HG03196 (cell line): Measurements from ENCODE around the gene VILL.

ENCODE experiments used
- ATAC-seq: cut with Tn5 transposase; IDR thresholded peaks from one replicate; pipeline ENCODE4 v1.9.1; 2021; ENCODE audit not compliant: unreplicated experiment

VILL gene

DNA sequence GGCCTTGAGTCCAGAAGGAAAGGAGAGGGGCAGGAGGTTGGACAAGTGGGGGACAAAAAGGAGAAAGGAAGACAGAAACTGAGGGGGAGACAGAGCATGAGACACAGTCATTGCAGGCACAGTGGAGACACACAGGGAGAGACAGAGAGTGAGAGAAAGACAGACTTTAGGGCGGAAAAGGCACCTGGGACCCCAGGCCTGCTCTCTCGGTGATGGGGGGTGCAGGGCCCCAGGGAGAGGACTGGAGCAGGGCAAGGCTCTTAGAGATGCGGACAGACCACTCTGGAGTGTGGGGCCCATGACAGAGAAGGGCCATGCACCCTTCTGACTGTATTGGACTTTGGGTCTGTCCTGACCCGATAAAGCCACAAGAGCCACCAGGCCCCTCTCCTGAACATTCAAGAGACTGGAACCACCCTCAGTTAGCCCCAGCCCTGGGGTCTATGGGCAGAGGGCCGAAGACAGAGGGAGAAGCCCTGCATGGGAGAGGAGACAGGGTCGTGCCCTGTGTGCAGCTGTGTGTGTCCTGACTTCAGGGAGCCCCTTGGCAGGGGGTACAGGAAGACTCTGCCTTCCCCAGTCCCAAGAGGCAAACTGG lies 26.4 kb downstream of the VILL start:
- no peak for ATAC-seq

DNA sequence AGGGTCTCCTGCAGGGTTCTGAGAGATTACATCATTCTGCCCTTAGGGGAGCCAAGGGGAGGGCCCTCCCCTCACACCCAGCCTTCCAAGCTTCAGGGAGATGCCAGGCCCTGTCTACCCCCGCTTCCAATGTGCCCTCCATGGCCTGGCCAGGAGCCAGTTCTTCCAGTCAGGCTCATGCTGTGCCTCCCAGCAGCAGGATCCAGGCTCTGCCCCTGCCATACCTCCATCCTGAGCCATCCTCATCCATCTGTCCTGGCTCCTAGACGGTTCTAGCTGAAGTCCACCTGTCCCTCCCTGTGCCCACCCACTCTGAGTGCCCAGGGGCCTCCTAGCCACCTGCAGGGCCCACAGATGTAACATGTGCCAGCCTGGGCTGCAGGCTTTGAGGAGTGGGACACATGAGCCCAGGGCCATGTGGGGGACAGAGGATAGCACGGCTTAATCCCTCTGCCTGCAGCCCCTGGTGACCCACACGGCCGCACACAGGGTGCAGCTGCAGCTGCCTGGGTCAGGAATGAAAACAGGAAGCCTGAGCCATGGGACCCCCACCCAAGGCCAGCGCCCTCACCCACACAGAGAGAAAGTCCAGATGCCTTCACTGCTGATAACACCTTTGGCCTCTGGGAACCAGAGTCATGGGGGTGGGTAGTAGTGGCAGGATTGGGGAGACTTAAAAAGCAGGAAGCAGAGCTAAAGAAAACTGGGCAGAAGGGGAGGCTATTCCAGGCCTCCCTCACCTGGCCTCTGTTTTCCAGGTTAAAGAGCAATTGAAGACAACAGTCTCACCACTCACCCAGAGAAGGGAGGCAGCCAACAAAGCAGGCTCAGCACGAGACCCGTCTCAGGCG lies 27.1 kb downstream of the VILL start:
- ATAC-seq, result no peak

DNA sequence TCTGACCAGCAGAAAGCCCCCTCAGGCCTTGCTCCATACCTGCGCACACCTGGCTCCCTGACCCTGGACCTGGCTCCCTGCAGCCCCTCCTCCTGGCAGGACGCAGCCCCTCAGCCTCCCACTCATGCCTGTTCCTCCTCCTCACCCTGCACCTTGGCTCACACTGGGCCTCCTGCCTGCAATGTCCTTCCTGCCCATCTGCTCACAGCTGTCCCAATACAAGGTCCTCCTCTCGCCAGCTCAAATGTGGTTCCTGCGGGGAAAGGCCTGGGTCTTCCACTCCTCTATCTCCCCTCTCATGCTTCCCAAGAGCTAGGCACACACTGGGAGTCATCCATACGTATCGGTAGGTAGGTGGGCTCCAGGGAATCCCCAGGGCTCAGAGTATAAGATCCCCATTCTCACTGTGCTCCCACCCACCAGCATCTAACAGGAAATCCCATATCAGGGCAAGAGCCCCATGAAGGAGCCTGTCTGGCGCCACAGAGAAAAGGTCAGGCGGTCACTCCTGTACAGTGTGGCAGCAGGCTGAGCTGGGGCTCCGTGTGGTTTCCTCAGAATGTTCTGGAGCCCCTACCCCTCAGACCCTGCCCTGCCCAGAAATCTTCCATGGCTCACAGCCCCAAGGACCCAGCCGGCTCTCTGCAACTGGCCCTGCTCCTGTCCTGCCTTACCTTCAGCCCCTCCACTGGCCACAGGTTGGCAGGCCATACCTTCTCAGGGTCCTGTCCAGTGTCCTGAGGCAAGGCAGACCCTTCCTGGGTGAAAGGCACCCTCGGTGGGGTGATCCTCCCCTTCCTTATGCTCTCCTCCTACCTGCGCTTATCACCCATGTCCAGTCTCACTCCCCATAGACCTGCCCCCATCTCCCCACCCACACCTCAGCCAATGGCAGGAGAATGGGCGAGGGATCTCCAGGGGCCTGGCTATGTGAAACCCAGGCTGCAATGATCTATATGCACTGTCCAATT lies 28.0 kb downstream of the VILL start:
- ATAC-seq, result no peak

DNA sequence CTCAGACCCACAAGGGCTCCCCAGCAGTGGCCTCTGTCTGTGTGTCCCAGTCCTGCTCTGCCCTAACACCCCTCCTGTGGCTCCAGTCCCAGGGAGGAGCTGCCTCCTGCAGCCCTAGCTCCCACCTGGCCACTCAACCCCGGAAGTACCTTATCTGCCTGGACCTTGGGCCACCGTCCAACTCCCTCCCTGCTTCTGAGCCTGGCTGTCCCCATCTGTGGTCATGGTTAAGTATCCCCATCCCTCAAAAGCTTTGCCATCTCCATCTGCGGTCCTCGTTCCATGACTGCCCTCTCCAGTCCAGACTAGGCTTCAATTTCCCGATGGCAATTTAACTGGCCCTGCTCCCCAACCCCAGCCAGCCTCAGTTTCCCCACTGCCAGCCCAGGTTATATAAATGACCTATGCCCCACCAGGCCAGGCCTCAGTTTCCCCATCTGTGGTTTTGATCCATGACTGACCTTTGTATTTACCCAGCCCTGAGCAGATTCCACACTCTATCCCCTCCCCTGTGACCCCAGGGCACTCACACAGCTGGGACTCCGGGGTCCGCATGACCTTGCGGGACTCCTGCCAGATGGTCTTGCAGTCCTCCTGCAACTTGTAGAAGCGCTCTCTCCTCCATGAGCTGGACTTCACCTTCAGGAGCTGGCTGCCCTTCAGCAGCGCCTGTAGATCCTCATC lies 29.2 kb downstream of the VILL start:
- no peak for ATAC-seq

DNA sequence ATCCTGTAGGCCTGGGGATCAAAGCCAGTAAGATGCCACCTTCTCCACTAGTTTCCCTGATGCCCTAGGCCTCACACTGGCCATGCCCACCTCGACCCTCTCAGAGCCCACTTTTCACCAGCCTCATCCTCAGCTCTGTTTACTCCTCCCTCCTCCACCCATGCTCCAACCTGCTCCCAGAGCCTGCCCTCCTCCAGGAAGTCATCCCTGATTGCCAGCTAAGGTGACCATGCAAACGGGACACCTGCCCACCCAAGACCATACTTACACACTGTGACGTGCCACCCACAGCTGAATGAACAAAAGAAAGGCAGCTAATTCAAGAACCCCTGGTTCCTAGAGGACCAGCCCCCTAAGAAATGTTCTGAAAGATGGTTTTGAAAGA lies 29.7 kb downstream of the VILL start:
- no peak for ATAC-seq

DNA sequence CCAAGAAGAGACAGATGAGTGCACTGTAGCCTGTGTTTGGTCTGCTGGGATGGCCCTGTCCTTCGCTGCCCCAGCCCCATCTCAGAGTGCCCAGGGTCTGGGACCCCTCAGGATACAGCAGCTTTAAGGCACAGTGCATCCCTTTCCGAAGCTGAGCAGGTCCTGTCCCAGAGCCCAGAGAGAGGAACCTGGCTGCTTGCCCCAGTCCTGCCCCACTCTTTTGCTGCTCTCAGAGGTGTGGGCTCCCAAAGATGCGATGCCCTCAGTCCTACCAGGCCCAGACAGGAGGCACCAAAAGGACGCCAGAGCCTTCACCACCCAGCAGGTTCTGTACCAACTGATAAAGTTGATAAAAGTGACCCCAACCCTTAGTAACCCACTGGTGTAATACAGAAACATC lies 30.6 kb downstream of the VILL start:
- ATAC-seq, result no peak

DNA sequence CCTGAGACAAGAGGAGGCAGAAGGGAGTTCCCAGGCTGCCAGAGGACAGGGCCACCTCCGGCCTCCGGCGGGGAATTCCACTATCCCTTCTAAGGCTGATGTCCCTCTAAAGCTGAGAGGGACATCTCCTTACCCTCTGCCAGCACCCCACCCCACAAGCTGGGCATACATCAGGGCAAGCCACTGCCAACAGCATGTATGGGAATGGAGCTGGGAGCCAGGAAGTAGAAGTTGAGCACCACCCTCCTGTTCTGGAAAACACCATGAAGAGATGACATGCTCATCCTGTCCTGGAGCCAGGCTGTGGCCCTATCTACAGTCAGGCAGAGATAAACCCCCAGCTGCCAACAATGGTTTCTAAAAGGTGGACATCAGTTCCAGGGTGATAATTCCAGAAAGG lies 31.7 kb downstream of the VILL start:
- no peak for ATAC-seq

DNA sequence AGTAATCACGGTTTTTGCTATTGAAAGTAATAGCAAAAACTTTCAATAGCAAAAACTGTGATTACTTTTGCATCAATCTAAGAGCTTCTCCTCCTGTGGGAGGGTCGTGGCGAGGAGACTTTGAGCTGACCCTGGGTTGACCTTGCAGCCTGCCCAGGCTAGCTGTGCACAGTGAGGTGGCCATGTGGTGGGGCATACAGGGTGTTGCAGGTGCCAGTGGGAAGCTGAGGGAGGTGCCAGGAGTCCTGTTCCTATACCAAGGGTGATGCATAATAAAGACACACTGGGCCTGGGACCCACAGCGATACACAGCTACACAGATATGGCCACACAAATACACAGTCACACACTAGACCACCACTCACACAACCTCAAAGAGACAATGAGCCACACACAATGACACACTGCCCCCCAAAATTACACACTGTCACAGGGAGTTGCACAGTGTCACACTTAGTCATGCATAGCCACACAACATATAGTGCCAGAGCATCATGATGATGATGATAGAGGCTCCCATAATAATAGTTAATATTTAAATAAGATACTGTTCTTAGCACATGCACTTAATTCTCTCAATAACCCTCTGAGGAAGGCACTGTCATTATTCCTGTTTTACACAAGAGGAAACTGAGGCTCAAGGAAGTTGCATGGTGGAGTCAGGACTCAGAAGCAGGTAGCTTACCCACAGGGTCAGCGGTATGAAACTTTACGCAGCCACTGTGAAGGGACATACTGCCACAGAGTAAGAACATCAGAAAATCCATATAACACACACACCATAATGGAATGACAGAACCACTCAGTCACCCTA lies 32.5 kb downstream of the VILL start:
- ATAC-seq, result no peak

DNA sequence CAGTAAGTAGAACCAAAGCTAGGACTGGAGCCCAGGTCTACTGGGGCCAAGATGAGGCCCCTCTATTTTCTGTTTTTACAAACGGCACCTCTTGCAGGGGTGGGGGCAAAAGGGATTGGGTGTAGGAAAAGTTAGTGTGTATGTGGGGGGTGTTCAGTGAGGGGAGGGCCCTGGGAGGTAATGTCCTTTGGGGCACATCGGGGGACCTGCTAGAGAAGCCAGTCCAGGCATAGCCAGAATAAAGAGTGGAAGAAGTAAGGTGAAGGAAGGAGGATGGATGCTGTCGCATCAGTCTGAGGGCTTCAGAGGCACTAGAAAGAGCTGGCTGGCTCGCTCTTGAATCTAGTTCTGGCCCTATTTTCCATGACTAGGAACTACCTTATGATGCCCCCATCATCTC lies 36.3 kb downstream of the VILL start:
- ATAC-seq, result no peak

DNA sequence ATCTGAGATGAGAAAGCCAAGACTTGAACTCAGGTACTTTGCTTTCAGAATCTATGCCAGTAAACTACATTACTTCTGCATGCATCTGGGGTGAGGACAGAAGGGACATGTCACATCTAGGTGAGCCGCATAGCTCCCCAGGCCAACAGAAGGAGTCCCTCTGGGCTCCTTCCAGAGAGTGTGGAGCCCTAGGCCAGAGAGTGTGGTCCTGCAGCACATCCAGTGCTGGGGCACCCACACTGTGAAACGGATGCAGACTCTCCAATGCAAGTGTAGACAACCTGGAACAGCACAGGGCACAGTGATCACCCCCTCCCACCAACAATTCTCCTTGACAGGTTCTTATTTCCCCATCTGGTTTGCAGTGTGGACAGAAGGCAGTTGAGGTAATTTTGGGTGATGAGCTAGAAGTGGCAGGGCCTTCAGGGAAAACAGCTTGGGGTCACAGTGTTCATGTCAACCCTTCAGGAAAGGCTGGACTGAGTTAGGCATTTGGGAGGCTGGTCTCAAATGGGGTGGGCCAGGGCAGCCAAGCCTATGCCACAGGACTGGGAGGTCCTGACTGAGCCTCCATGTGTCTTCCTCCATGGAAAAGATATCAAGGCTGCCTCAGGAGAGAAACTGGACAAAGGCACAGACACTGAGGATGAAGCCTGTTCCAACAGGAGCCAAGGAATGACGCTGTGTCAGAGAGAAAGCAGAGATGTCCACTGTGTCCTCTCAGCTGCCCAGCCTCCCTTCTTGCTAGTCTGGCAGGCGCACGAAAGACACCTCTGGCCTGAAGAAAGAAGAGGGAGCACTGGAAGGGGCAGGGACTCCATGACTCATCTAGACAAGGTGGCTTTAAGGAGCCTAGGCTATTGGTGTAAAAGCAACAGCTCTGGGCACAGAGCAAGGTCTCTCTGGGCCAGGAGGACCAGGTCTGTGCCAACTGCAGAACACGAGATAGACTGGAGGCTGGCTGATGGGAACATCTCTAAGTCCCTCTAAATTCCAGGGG lies 37.2 kb downstream of the VILL start:
- no peak for ATAC-seq

DNA sequence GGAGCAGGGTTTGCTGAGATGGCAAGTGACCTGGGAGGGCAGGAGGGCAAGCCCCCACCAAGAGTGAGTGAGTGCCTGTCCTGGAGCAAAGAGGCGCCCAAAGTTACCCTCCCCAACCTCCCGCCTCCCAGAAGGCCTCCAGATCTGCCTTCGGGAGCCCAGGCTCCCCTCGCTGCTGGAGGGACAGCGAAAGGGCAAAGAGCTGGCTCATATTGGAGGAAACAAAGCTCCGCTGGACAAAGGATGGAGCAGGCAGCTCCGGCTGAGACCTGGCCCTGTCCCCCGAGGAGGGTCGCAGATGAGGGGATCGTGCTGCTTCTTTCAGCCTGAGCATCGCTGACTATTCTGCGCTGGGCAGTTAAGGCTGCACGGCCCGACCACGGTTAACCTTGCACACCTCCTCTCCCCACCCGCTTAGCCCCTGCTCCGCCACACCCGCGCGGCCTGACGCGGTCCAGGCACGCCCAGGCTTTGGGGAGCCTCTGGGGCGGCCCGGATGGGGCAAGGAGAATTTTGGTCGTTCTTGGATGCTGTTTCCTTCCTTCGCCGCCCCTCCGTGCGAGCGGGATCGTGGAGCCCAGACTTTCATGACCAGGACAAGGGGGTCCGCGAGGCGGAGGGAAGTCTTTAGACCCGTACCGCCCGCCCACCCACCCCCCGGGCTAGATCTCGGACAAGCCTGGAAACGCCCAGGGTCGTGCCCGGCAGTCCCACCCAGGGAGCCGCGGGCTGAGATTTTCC lies 38.2 kb downstream of the VILL start:
- no peak for ATAC-seq

DNA sequence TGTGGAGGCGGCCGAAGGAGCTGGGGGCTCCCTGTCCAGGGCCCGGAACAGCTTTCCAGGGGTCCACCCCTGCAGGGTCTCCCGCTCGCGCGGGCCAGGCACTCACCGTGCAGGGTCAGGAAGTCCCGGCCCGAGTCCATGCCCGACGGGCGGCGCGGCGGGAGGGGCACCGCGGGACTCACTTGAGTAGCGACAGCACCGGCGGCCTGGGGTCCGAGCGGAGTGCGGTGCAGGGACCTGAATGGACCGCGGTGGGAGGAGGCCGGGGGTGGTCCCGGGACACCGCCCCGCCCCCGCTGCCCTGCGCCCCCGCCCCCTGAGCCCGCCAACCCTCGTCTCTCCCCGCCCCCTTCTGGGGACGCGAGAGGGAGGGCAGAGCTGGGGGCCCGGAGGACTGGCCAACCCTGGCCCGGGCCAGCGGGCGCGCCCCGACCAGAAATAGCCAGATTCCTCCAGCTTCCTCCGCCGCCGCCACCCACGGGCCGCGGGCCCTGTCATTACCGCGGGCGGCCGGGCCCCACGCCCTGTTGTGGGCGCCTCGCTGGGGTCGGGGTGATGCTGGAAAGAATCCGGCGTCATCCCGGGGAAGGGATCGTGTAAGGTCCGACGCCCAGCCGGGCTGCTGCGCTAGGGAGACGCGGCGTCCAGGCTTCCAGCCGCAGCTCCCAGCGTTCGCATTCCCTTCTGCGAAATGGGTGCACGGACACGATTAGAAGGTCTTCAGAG lies 39.0 kb downstream of the VILL start, which contains the start of gene PLCD1:
Gene PLCD1 (minus strand): TSS at position 243 of the 726 bp plus-strand sequence. CDS start 103 bp downstream, at position 140.
- no peak for ATAC-seq

DNA sequence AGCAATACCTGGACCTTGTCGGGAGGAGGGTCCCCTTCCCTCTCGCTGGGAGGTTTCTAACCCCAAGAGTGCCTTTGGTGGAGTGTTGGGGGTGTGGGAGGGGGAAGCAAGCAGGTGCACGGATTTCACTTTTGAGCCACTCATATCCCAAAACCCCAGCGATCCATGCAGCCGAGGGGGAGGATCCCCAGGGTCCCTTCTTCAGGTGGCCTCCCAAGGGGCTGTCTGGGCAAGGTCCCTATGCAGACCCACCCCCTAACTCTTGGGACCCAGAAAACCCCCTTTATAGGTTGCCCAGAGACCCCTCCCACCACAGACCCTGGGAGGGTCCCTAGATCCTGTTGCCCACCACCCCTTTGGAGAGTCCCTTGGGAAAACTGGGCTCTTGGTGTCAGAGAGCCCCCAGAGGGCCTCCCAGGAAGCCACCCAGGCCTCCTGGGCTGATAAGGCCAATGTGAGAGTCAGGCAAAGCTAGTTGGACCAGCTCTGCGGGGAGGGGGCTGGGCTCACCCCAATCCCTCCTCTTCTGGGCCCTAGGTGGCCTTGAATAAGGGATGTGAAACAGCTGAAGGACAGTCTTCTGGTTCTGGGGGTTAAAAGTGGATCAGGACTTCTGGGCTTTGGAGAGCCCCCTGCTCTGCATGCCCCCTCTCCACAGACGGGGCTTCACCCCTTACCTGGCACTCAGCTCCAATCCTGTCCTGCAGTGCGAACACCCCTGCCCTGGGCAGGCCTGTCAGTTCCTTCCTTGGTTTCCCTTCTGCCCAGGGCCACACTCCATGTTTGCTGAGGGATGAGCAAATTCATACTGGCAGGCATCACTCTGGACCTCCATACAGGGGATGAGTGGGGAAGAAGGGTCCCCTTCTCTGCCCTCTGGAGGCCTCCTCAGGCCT lies 39.8 kb downstream of the VILL start:
- no peak for ATAC-seq

DNA sequence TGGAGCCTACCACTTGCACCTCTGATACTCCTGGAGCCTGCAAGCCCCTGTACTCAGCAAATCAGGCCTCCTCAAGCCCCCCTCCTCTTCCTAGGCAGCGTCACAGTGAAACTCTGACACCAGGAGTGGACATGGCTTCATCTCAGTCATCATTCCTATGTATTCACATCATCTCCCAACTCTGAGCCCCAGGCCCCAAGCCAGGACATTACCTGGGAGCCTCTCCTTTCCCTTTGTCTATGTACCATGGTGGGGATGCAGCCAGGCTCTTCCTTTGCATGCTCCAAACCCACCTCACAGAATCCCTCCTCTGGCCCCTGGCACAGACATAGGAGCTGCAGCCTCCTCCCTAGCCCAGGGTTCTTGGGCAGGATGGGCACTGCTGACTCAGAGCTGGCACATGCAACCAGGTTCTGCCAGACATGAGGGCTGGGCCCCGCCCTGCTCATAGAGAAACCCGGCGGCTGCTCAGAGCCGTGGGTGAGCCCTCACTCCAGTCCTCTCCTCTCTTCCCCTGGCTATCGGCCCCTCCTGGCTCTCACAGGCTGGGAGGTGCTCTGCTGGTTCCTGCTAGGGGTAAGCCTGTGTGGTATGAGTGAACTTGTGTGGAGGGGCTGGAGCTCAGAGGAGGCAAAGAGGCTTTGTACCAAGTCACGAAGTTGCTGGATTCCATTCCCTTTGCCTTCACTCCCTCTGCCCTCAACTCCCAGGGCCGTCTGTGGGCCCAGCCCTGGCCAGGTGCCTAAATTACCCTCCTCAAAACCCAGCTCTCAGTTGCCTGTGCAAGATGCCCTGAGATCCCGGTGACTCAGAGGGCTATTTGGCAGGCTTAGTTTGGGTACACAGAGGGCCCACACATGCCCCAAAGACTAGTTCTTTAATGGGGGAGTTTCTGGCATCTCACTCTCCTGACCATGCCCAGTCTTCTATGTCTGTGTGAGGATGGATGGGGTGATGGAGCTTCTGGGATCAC lies 40.7 kb downstream of the VILL start:
- no peak for ATAC-seq

DNA sequence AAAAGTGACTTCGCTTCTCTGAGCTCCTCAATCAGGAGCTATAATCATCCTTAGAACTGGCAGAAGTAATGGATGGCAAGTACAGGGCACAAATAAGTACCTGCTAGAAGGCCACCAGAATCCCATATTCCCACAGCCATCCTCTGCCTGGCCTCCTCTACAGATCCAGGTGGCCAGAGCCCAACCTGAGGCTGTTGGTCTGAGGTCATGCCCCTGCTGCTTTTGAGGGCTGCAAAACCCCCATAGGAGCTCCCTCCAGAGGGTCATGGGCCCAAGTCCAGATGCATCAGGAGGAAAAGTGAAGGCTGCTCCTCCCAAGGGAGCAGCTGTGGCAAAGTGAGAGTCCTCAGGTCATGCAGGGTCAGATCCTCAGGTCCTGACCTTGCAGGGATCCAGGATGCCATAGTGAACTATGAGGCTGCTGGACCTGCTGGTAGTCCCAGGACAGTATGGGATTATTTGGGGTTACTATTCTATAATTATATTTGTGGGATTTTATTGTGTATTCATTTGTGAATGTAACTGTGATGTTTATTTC lies 41.8 kb downstream of the VILL start:
- no peak for ATAC-seq
